NCI-H510A treated with DMSO at 0.1 percent for 48 hours (cell line): ENCODE measurements around the gene CAMK1.

ENCODE experiments used
- DNase-seq: peaks from one replicate; lab custom pipeline; 2025; lab: John Stamatoyannopoulos, UW

CAMK1 gene

DNA sequence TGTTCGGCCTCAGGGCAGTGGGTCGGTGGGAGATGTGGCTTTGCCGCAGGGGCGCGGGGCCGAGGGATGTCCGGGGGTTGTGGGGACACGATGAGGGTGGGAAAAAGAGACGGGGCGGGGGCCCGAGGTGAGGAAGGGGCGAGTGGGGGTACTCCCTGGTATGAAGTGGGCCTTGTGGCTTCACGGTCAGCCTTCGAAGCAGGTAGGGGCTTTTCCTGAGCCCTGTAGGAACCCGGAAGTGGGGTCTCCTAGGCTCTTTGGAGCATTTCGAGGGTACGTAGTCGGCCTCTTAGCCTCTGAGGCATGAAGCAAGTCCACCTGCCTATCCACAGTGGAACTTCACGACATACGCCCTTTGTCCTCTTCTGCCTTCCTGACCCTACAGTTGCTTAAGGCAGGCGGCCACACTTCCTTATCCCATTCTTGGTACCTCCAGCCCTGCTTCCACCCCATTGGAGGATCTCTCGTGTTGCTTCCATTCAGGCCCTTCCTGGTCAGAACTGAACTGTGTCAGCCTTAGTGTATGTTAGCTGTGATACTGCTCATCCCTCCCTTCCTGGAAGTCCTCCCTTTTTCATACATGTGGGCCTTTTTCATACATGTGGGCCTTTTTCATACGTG is 23.5 kb upstream of the CAMK1 start:
- DNase-seq, result no peak

DNA sequence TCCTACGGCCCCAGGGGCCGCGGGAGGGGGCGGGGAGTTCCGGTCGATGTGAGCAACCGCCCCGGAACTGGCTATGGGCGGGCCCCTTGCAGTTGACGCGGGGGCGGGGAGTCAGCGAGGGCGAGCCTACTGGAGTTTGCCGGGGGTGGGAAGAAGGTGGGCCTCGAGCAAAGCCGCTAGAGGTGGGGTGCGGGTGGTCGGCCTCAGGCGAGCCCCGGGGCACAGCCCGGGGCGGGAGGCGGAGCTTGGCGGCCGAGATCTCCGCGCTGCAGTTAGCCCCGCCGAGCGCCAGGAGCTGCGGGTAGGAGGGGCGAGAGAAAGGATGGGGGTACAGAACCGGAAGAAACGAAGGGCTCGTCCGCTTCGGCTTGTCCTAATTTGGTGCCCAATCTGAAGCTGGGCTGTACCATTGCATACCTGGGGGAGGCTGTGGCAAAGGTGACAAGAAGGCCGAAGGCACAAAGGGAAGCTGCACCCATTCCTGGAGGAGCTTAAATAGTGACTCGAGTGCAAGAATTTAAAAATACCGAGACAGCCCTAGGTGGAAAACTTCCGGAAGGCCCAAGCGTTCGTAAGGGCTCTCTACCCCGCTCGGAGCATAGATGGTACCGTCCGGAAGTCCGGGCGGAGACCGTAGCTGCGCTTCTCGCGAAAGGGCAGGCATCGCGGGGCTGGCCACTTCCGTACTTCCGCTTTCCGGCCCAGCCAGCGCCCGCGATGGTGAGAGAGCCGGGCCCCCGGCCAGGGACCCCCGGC is 22.8 kb upstream of the CAMK1 start, which contains the start of the genes ARPC4 and TADA3:
Gene ARPC4, plus strand, starts transcription at position 678 of the 756 bp plus-strand sequence. Its CDS starts 40 bp downstream, at position 718.
Gene TADA3, minus strand, starts transcription at position 69 of the 756 bp plus-strand sequence. CDS start 1,007 bp downstream, outside the sequence.
- peak; percentile 74 for DNase-seq

GRCh38 chr3:9791790-9792404 is 22.1 kb upstream of the CAMK1 start:
- no peak for DNase-seq

DNA sequence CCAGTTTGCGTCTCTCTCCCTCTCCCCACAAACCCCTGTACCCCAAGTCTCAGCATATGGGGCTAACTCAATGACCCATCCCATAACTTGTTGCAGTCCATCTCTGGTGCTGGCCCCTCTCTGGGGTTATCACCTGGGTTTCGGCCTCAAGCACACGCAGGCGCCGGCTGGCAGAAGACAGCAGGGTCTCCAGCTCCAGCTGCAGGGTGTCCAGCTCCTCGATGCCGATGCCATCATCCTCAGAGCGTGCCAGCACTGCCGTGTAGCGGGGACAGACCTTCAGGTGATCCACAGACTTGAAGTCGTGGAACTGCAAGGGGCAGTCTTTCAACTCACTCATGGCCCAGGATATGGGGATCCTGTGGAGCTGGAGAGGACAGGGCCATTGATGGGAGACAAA is 21.4 kb upstream of the CAMK1 start:
- DNase-seq, result no peak

GRCh38 chr3:9787714-9788113 is 18.0 kb upstream of the CAMK1 start:
- DNase-seq, result no peak

- no peak for DNase-seq
Measured at GRCh38 chr3:9786825-9787669, 17.3 kb upstream of the CAMK1 start.

GRCh38 chr3:9786209-9786739 is 16.5 kb upstream of the CAMK1 start:
- DNase-seq, result no peak

- DNase-seq, result no peak
Measured at GRCh38 chr3:9785602-9786001, 15.9 kb upstream of the CAMK1 start.

DNA sequence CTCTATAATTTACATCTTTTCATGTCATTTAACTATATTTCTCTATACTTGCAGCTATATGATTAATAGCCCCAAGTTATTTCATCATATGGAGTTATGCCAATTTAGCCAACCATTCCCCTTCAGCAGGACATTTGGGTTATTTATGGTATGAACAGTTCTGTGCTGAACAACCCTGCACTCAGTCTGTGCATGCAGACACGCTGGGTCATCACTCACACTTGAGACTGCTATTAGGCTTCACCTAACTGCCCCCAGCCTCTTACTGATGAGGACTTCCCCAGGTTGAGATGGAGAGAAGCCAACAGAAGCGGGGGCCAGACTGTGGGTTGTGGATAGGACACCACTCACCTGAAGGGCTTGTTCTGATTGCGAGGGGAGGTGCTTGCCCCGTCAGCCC is 15.2 kb upstream of the CAMK1 start:
- no peak for DNase-seq

GRCh38 chr3:9783954-9784353 is 14.2 kb upstream of the CAMK1 start:
- DNase-seq, result no peak

- DNase-seq, result no peak
Measured at GRCh38 chr3:9782770-9783169, 13.0 kb upstream of the CAMK1 start.

GRCh38 chr3:9781978-9782603 is 12.3 kb upstream of the CAMK1 start:
- no peak for DNase-seq

DNA sequence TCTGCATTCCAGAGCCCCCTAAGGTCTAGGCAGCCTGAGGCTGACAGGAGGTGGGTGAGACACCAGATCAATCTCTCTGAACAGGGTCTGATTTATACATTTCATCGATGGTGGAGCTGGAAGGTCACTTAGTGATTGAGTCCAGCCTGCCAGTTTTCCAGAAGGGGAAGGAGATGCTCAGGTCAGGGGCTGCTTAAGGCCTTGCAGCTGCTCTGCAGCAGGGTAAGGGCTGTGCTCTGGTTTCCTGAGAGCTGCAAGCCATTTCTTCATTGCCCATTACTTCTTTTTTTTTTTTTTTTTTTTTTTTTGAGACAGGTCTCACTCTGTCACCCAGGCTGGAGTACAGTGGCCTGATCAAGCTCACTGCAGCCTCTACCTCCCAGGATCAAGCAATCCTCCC is 11.8 kb upstream of the CAMK1 start:
- no peak for DNase-seq

DNA sequence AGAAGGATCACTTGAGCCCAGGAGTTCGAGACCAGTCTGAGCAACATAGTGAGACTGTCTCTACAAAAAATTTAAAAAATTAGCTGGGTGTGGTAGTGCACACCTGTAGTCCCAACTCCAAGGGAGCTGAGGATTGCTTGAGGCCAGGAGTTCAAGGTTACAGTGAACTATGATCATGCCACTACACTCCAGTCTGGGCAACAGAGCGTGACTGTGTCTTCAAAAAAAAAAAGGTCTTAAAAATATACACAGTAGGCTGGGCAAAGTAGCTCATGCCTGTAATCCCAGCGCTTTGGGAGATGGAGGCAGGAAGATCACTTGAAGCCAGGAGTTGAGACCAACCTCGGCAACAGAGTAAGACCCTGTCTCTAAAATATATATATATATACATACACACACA is 11.2 kb upstream of the CAMK1 start:
- DNase-seq, result no peak

DNA sequence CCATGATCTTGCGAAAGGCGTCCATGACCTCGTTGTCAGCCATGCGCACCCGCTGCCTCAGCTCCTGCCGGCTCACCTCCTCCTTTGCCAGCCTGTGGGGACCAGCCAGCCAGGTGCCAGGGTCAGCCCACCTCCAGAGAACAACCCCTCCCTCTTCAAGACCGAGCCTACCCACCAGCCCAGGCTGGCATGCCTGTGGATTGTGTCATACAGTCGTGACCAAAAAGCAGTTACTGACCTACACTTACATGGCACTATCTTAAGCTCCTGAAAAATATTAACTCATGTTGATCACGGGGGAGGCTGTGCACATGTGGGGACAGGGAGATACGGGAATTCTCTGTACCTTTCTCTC is 10.7 kb upstream of the CAMK1 start:
- DNase-seq, result no peak

DNA sequence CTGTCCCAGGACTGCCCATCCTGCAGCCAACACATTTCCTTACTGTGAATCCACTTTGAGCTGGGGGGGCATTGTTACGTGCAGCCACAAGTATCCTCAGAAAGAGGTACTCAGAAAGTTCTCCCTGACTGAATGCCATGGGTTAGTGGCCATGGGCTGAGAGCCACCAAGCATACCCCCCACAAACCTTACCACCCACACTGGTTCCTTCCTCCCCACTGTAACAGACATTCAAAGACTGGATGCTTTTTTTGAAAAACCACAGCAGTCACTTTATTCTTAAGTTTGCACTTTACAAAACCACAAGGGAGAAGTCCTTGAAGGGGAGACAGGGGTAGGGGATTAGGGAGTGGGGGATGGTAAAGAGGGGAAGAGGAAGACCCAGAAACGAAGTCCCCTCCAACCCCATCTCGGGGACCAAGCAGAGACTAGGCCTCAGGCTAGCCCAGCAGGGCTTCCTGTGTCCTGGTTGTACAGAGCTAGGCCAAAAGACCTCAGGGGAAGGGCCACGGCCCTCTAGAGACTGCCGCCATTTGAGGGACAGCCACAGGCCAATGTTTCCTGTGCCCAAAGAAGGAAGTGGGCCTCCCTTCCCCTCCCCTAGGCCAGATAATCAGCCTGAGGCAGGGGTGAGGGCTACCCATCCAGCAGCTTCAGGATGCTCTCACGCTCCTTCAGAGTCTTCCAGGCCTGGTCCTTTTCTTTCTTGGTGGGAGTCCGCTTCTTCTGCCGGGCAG is 10.1 kb upstream of the CAMK1 start:
- no peak for DNase-seq

DNA sequence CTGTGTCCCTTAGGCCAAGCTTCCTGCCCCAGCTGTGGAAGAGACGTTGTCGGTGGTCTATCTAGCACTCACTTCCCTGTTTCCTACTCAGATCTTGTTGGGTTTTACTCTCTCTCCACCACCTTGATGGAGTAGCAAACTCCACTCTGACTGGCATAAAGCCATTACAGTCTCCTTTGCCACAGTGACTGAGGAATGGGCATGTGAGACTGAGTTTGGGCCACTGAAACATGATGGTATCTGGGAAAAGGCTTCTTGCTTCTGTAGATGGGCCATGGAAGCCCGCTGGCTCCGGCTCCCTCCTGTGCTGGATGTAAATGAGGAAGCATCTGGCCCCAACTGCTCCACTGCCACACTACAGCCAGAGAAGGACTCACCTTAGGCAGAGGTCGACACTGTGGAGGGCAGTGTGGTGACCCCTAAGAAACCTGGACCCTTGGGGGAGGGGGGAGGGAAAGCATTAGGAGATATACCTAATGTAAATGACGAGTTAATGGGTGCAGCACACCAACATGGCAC is 9.4 kb upstream of the CAMK1 start:
- DNase-seq, result no peak

DNA sequence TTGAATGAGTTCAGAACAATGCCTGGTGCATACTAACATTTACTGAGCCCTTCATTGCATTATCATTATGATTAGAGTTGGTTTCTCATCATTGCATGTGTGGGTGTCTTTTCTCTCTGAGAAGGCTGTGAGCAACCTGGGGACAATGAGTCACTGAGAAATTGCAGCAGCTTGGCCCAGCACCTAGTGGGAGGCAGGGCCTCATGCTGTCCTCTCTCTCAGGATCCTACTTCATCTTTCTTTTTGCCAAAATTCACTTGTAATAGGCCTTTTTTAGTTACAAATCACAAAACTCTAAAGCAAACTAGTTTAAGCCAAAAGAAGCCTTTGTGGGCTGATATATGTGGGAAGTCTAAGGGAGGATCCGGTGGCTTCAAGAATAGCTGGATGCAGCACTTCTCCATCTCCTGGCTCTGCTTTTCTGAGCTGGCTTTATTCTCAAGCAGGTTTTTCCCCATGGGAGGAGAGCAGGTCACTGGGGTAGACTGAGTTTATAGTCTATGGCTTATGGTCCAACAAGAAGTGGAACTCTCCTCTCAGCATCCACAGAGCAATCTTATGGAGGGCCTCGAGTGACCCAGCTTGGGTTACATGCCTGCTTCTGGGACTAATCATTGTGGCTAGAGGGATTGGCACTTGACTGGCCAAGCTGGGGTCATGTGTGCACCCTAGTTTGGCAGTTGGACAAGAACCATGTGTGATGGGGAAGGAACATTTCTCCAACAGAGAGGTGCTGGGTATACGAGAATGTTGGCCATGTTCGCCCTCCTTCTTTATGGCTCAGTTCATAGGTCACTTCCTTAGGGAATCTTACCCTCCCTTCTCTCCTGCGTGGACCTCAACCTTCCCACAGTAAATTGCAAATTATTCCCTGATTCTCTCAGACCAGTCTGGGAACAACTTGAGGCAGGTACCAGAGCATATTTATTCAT is 8.7 kb upstream of the CAMK1 start:
- DNase-seq, result no peak

- no peak for DNase-seq
Measured at GRCh38 chr3:9777694-9778021, 7.9 kb upstream of the CAMK1 start.
